Right cardiac atrium (tissue), 5 donors: ENCODE measurements around the gene HAUS7. TPM values are rescaled to one million over a fixed set of nuclear protein-coding genes. Genes with fewer than 3 reads are reported as not detected.

Experiments used
- ATAC-seq, 2 donors: fragments of 200-7000 bp; cut with Tn5 transposase; one replicate each; pipeline versions ENCODE4 v1.8.0 to v1.9.1; 2020; ENCODE audit warnings: moderate library complexity in 2 of 2, mild to moderate bottlenecking in 1 of 2
- DNase-seq, 3 donors: peaks; one replicate each; pipeline ENCODE4 v3.0.0-alpha.2; 2020
- H3K27ac ChIP-seq: one replicate; pipeline ENCODE4 v1.5.1; 2013; ENCODE audit warnings: mild to moderate bottlenecking, low read length, control low read depth, moderate library complexity
- H3K27me3 ChIP-seq: one replicate; pipeline ENCODE4 v1.6.1; 2013; ENCODE audit not compliant: control insufficient read depth, insufficient read depth
- H3K4me1 ChIP-seq: one replicate; pipeline ENCODE4 v1.6.1; 2013; ENCODE audit warnings: low read length; ENCODE audit not compliant: control insufficient read depth, insufficient read depth
- H3K4me3 ChIP-seq: one replicate; pipeline ENCODE4 v1.5.1; 2013; ENCODE audit warnings: low read length, control low read depth
- H3K9me3 ChIP-seq: one replicate; pipeline ENCODE4 v1.6.1; 2013; ENCODE audit warnings: low read length; ENCODE audit not compliant: control insufficient read depth
- WGBS: extraction: QIAGEN DNeasy Blood & Tissue Kit; methylation state at CpG from one replicate; pipeline ENCODE4 v1.1.7; 2013; 5-methylcytosine and 5-hydroxymethylcytosine counted together
- intact Hi-C, 4 donors: fragments of 100-400 bp; cut with DNase I; formaldehyde crosslinking; loops; one replicate each; pipeline versions ENCODE4 v1.11.0 to v1.14.0; 2022 to 2023
- polyA plus RNA-seq: library from polyadenylated mRNA; stranded (reverse); fragments of 200-250 nt; gene quantifications from one replicate; pipeline ENCODE4 v1.2.3, GENCODE V29; 2013
- total RNA-seq, 4 donors: library from RNA; stranded (reverse); fragmentation: NEBNext Ultra II Directional; extraction: Animal tissue kit (Norgen Biotek cat#: 25700); gene quantifications; one replicate each; pipeline ENCODE4 v1.2.1, GENCODE V29; 2021
- donor health status: healthy with polysubstance abuse.
- donor health status: DM: no; HTN: yes; CAD: no.
- donor health status: DM: no; HTN: no; CAD: no.
- donor health status: DM: no; HTN: yes; CAD: no; lungs with severe emphysema.
- donor health status: DM: yes; HTN: yes; CAD: no.

HAUS7 gene
- total and polyA plus RNA-seq, 5 donors = 14.5 to 18.3 (median 17.3) TPM

GRCh38 chrX:153490217-153490930 lies 20.0 kb upstream of the HAUS7 start:
- intact Hi-C loops = no loop called here
- peaks cover 1% of the 10 kb centered on the region for H3K4me1 ChIP-seq
- WGBS = 77% methylated on average over 20 of the region's 20 CpGs
- ATAC-seq (no peak), DNase-seq (no peak)
- H3K27ac ChIP-seq = no peak overlapping the region
- H3K4me3 ChIP-seq = no peak overlapping the region
- no peaks in the 10 kb centered on the region for H3K27me3 ChIP-seq
- no peaks in the 10 kb centered on the region for H3K9me3 ChIP-seq

DNA sequence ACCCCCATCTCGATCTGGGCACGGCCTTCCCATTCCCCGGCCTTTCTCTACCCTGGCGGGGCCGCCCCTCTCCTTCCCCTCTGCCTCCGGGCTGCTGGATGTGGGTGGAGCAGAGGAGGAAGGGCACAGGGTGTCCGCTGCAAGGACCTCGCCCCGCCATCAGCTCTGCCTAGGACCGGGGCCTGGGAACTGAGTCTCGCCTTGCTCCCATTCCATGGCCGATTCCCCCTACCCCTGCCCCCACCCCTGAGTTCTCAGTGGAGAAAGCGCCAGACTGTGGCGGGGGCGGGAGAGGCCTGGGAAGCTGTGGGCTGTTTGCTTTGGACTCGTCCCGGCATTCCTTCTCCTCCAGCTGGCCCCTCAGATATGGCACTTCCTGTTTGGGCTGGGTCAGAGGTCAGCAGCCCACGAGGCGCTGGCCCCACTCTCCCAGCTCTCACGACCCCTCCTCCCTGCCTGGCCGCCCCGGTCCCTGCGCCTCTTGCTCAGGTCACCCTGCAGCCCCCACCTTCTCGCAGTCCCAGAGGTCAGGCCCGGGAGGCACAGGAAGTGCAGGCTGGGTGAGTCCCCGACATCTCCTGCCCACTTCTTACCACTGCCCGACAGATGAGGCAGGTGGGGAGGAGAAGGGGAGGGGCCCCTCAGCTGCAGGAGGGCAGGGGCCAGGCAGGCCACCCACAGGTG lies 18.0 kb upstream of the HAUS7 start:
- Histone ChIP-seq H3K9me3 (no peaks in the 10 kb centered on the region), H3K27me3 (no peaks in the 10 kb centered on the region), H3K4me1 (peaks cover 1% of the 10 kb centered on the region), H3K4me3 (no peak overlapping the region), H3K27ac (peak overlapping the region; percentile 55)
- peak; percentile 74 to 77 for ATAC-seq
- 32% methylated on average over 26 of the region's 27 CpGs for WGBS
- intact Hi-C loops = no loop called here
- DNase-seq = peak; percentile 72 to 90 (median 89)

DNA sequence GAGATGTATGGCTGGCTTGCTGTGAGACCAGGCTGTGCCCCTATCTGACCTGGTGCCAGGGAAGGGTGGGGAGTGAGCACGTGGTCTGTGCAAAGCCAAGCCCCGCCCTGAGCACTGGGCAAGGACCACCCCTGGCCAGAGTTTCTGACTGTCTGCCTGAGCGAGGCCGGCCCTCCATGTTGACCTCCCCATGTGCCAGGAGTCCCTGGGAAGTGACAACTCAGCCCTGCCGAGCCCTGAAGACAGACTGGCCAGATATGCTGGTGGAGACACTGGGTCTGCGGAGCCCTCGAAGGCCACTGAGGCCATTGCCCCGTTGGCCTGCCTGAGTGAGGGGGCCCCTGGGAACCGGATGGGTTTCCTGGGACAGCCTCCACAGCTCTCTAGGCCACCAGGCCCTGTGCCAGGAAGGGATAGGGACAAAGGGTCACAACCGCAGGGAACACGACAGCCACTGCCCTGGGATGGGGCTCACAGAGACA lies 17.3 kb upstream of the HAUS7 start:
- Histone ChIP-seq H3K9me3 (no peaks in the 10 kb centered on the region), H3K27ac (peak overlapping the region; percentile 55), H3K27me3 (no peaks in the 10 kb centered on the region), H3K4me3 (no peak overlapping the region), H3K4me1 (peaks cover 1% of the 10 kb centered on the region)
- intact Hi-C loops = no loop called here
- ATAC-seq (peak; percentile 57 to 71), DNase-seq (peak; percentile 67 to 87 (median 82))
- 32% methylated on average over 11 of the region's 11 CpGs for WGBS

GRCh38 chrX:153486171-153486570 lies 15.8 kb upstream of the HAUS7 start:
- H3K4me1 ChIP-seq = no peaks in the 10 kb centered on the region
- H3K9me3 ChIP-seq = no peaks in the 10 kb centered on the region
- ATAC-seq (no peak), DNase-seq (no peak)
- no peak overlapping the region for H3K27ac ChIP-seq
- H3K4me3 ChIP-seq = no peak overlapping the region
- WGBS = 76% methylated on average over 10 of the region's 10 CpGs
- intact Hi-C loops = no loop called here
- no peaks in the 10 kb centered on the region for H3K27me3 ChIP-seq

DNA sequence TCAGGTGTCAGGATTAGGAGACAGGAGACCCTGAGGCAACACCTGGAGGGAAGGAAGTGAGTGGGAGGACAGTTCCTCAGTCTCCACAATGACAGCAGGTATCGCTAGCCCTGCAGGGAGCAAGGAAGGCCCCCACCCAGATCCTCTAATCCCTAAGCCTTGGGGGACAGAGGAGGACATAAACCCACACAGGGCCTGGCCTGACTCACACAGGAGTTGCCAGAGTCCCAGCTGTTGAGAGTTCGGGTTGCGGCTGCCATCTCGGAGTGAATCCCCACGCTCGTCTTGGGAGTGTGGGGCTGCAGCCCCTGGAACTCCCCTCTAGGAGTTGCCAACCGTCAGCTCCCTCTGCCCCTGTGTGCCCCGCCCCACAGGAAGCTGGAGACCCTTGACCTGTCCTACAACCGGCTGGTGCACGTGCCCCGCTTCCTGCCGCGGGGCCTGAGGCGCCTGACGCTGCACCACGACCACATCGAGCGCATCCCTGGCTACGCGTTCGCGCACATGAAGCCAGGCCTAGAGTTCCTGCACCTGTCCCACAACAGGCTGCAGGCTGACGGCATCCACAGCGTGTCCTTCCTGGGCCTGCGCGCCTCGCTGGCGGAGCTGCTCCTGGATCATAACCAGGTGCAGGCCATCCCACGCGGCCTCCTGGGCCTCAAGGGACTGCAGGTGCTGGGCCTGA lies 15.2 kb upstream of the HAUS7 start:
- Histone ChIP-seq H3K27ac (no peak overlapping the region), H3K9me3 (no peaks in the 10 kb centered on the region), H3K4me3 (no peak overlapping the region), H3K4me1 (no peaks in the 10 kb centered on the region), H3K27me3 (no peaks in the 10 kb centered on the region)
- 76% methylated on average over 30 of the region's 30 CpGs for WGBS
- DNase-seq (no peak), ATAC-seq (no peak)
- intact Hi-C loops = no loop called here

DNA sequence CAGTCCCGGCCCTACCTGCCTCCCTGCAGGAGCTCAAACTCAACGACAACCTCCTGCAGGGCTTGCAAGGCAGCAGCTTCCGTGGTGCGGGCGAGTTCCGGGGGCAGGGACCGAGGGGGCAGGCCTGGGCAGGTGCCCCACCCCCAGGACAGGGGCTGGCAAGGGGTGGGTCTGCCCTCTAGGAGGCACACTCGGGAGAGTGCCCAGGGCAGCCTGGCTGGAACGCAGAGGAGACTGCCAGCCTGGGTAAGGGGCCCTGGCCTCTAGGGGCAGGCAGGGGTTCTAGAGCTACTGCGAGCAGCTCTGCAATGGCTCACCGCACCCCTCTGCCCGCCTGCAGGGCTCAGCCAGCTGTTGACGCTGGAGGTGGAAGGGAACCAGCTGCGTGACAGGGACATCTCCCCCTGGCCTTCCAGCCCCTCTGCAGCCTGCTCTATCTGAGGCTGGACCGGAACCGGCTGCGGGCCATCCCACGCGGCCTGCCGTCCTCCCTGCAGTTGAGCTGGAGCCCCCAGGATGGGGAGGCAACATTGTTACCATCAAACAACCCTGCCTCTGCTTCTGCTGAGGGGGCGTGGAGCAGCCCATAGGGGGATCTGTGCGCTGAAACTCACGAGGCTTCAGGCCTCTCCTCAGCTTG lies 12.1 kb upstream of the HAUS7 start:
- Histone ChIP-seq H3K27me3 (no peaks in the 10 kb centered on the region), H3K4me1 (no peaks in the 10 kb centered on the region), H3K27ac (no peak overlapping the region), H3K9me3 (no peaks in the 10 kb centered on the region), H3K4me3 (no peak overlapping the region)
- intact Hi-C loops = no loop called here
- WGBS = 73% methylated on average over 23 of the region's 23 CpGs
- ATAC-seq = no peak
- no peak for DNase-seq

GRCh38 chrX:153481043-153481442 lies 10.7 kb upstream of the HAUS7 start:
- Histone ChIP-seq H3K27me3 (no peaks in the 10 kb centered on the region), H3K4me1 (peaks cover 4% of the 10 kb centered on the region), H3K4me3 (no peak overlapping the region), H3K27ac (no peak overlapping the region), H3K9me3 (no peaks in the 10 kb centered on the region)
- ATAC-seq (no peak), DNase-seq (no peak)
- intact Hi-C loops = no loop called here
- 91% methylated on average over 13 of the region's 13 CpGs for WGBS

DNA sequence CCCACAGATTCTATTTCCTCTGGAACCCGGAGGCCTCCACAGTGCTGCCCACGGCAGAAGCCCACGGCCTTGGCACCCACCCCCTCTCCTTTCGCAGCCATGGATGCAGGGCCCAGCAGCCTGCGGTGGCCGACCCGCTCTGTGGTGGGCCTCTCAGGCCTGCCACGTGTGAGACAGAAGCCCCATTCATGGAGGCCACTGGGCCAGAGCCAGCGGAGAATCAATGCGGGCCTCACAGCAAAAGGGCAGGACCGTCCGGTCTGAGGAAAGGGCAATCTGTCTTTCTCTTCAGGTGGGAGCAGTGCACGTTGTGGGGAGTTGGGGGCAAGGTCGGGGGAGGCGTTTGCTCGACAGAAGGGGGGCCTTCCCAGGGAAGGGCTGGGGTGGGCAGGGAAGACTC lies 8.4 kb upstream of the HAUS7 start:
- Histone ChIP-seq H3K4me1 (peaks cover 6% of the 10 kb centered on the region), H3K27me3 (no peaks in the 10 kb centered on the region), H3K9me3 (no peaks in the 10 kb centered on the region), H3K27ac (no peak overlapping the region), H3K4me3 (no peak overlapping the region)
- WGBS = 82% methylated on average over 16 of the region's 16 CpGs
- ATAC-seq (no peak), DNase-seq (no peak)
- intact Hi-C loops = no loop called here

GRCh38 chrX:153477901-153478300 lies 7.5 kb upstream of the HAUS7 start:
- peak in 2 of 3 donors; percentile 45 to 79 for DNase-seq

DNA sequence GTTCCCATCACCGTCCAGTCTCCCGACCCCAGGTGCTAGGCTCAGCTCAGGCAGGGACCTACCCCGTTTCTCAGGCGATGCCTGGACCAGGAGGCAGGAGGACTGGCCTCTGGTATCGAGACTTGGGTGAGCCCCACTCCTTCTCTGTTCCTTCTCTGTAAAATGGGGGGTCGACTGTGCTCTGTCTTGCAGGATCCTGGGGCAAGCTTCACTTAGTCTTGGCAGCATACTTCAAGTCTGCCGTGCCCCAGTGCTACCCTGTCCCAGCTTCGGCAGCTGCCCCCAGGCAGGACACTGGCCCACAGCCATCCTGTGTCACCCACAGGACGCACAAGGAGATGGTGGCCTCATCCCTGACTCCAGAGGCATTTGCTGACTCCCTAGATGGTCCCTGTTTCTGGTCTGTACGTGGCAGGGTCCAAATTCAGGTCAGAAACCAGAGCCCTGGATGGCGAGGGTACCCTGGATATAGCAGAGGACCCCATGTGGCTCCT lies 7.0 kb upstream of the HAUS7 start:
- 44% methylated on average over 11 of the region's 11 CpGs for WGBS

More at GRCh38 chrX:153477901-153478300, 7.5 kb upstream of the HAUS7 start:
- intact Hi-C loops = no loop called here
- no peaks in the 10 kb centered on the region for H3K9me3 ChIP-seq
- 55% methylated on average over 9 of the region's 9 CpGs for WGBS
- H3K27ac ChIP-seq = peak overlapping the region; percentile 3
- no peak overlapping the region for H3K4me3 ChIP-seq
- peaks cover 6% of the 10 kb centered on the region for H3K4me1 ChIP-seq
- peak; percentile 23 to 47 for ATAC-seq
- no peaks in the 10 kb centered on the region for H3K27me3 ChIP-seq

More for the DNA sequence above, 7.0 kb upstream of the HAUS7 start:
- intact Hi-C loops = no loop called here
- DNase-seq (no peak), ATAC-seq (no peak)
- Histone ChIP-seq H3K27me3 (no peaks in the 10 kb centered on the region), H3K4me3 (no peak overlapping the region), H3K9me3 (no peaks in the 10 kb centered on the region), H3K4me1 (peaks cover 6% of the 10 kb centered on the region), H3K27ac (peak overlapping the region; percentile 3)
